Esophagus muscularis mucosa (tissue), 3 donors: ENCODE data around the gene DMAC2L.
"Not testable (repeated sequence)": the region's sequence is repeated elsewhere in the genome, so short reads cannot be mapped to it uniquely, and the experiment has no call there.

Experiments
- CTCF ChIP-seq, 3 experiments: fragments of 200-600 bp in 2 of 3; fragments of 450-650 bp in 1 of 3; sonication (generic) in 2 of 3; IDR thresholded peaks; one replicate each; pipeline ENCODE4 v1.5.1; 2017 to 2019; ENCODE audit warnings: antibody characterized with exemption in 3 of 3, mild to moderate bottlenecking in 2 of 3, moderate library complexity in 1 of 3
- POLR2A ChIP-seq: fragments of 450-650 bp; IDR thresholded peaks from one replicate; pipeline ENCODE4 v1.6.1; 2017; ENCODE audit warnings: antibody characterized with exemption, moderate library complexity, mild to moderate bottlenecking, low read depth
- POLR2AphosphoS5 ChIP-seq, 2 donors: sonication (generic); formaldehyde crosslinking; IDR thresholded peaks; one replicate each; pipeline ENCODE4 v1.6.1; 2017; ENCODE audit warnings: antibody characterized with exemption in 2 of 2

DNA sequence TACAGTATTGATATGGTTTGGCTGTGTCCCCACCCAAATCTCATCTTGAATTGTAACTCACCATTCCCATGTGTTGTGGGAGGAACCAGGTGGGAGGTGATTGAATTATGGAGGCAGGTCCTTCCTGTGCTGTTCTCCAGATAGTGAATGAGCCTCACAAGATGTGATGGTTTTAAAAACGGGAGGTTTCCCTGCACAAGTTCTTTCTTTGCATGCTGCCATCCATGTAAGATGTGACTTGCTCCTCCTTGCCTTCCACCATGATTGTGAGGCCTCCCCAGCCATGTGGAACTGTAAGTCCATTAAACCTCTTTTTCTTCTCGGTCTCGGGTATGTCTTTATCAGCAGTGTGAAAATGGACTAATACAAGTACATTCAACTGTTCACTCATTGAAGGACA is 2.0 kb downstream of the DMAC2L start:
- not testable (repeated sequence) for TF ChIP-seq POLR2A; CTCF (IDR thresholded peaks at IDR 0.05); POLR2AphosphoS5 (IDR thresholded peaks at IDR 0.05)
